Stimulated activated CD4-positive, alpha-beta T cell treated with anti-CD3 and anti-CD28 coated beads, Interleukin-4, amount 100 ng/mL, for 1 hour (primary cell): Measurements from ENCODE around the gene DBH.

Experiments
- DNase-seq: peaks from one replicate; pipeline ENCODE4 v3.0.0-alpha.2; 2020

The DBH gene

GRCh38 chr9:133635533-133636531 is at the start of gene DBH:
Gene DBH (plus strand): TSS chr9:133636363. CDS start chr9:133636372, 9 bp downstream.
- DNase-seq: no peak

GRCh38 chr9:133587051-133587450 is 49.1 kb upstream of the DBH start:
- DNase-seq: no peak

DNA sequence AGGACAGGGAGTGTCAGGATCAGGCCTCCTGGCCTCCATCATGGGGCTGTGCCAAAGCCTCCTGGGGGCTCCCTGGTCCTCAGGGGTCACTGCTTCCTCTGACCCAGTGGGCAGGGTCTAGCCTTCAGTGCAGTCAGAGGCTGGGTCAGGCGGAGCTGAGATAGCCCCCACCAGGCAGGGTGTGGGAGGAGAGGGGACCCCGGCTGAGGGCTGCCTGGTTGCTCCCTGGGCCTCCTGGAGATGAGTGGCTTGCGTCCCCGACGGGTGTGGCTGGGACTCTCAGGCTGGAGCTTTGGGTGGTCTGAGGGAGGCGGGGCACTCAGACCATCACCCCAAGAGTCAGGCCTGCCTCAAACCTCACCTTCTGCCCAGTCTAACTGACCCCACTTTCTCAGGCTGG is 48.7 kb upstream of the DBH start:
- DNase-seq: no peak

GRCh38 chr9:133589454-133590227 is 46.5 kb upstream of the DBH start:
- peak; percentile 48 for DNase-seq

GRCh38 chr9:133590231-133590855 is 45.8 kb upstream of the DBH start:
- DNase-seq: no peak

- DNase-seq: no peak
Measured at GRCh38 chr9:133591116-133591910, 44.9 kb upstream of the DBH start.

DNA sequence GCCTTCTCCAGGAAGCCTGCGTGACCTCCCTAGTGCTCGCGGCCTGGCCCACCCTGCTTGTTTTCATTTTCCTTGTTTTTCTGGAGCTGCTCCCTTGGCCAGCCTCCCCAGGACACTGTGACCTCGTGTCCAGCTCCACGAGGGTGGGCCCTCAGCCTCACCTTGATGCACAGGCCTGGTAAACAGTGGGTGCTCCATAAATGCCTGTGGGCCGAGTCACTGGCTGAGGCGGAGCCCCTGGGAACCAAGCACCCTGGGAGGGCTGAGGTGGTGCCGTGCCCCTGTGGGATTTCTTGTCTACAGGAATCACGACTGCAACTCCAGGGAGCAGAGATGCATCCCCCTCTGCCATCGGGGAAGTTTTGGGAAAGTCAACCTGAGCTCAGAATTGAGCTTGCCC is 44.2 kb upstream of the DBH start:
- no peak for DNase-seq

DNA sequence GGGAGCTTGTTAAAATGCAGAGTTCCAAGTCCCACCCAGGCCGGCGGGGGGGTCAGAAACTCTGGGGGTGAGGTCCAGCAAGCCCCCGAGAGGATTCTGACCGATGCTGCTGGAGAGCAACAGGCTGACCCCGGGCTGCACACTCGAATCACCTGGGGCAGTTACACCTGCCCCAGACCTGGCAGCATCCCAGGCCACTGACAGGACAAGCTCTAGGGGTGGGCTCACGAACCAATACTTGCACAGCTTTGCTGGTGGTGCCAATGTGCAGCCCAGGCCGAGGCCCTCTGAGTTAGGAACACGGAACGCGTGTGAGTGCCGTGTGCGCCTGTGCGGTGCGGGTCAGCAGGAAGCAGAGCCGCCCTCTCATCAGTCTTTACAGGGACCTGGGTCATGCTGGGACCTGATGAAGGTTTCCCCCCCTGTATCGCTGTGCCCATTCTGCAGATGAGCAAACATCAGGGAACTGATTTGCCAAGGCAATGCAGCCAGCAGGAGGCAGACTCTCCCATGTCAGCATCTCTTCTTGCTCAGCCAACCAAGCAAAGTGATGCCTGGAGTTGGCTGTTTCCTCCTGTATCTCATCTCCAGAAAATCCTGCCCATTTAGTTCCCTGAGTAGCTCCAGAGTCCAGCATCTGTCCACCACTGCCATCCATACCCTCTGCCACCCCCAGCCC is 43.3 kb upstream of the DBH start:
- DNase-seq: no peak

DNA sequence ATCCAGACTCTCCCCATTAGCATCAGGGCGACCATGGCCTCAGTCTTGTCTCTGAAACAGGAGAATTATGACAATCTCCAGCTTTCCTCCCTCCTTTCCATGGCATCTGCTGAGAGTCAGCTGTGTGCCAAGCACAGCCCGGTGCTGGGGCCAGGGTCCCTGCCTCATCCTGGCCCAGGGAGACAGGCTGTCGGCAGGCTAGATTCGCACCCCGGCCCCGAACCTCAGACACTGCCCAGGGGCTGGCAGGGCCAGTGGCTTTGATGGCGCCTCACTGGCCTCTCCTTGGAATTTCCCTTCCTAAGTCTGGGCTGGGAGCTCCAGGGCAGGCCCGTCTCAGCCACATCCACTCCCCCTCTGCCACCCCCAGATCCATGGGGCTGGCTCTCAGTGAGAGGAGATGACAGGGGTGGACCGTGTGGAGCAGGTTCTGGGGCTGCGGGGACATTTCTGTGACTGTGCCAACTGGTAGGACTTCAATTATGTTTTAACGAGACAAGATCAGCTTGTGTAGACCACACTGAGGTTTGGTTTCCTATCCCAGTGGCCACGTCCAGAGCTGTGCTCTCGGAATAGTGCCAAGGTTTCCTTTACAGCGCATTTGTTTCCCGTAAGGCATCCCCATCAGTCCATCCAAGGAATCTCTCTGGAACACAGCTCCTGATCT is 42.4 kb upstream of the DBH start:
- DNase-seq: no peak

GRCh38 chr9:133594310-133594709 is 41.9 kb upstream of the DBH start:
- DNase-seq: no peak

- DNase-seq: no peak
Measured at GRCh38 chr9:133595910-133596309, 40.3 kb upstream of the DBH start.

DNA sequence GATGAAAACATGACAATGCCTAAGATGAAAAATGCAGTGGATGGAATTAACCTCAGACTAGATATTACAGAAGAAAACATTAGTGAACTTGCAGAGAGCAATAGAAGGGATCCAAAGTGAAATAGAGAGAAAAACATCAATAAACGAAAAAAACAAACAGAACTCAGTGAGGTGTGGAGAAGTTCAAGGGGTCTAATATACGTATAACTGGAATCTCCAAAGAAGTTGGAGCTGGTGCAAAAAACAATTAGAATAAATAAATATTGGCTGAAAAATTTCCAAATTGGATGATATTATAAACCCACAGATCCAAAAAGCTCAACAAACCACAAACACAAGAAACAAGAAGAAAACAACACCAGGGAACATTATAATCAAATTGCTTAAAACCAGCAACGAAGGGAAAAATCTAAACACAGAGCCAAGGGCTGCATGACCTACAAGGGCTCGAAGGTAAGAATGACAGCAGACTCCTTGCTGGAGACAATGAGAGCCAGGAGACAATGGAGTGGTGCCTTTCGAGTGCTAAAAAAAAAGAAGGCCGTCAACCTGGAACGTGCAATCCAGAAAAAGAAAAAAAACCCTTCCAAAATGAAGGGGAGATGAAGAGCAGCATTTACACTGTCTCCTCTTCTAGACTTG is 38.7 kb upstream of the DBH start:
- DNase-seq: no peak

DNA sequence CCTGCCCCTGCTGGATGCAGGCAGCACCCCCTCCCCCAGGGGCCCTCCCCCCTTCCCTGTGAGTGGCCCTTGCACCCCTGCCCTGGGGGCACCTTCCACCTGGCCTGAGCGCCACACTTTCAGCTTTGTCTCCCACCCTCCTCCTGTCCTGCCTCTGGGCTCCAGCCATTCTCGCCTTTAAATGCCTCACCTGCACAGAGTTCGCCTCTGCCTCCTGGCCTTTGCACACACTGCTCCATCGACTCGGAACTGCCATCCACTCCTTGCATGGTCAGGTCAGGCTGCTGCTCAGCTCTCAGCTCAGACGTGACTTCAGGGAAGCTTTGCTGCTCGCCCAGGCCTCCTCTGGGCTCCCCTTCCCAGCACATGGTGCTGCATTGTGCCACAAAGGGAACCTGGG is 37.2 kb upstream of the DBH start:
- DNase-seq: no peak

DNA sequence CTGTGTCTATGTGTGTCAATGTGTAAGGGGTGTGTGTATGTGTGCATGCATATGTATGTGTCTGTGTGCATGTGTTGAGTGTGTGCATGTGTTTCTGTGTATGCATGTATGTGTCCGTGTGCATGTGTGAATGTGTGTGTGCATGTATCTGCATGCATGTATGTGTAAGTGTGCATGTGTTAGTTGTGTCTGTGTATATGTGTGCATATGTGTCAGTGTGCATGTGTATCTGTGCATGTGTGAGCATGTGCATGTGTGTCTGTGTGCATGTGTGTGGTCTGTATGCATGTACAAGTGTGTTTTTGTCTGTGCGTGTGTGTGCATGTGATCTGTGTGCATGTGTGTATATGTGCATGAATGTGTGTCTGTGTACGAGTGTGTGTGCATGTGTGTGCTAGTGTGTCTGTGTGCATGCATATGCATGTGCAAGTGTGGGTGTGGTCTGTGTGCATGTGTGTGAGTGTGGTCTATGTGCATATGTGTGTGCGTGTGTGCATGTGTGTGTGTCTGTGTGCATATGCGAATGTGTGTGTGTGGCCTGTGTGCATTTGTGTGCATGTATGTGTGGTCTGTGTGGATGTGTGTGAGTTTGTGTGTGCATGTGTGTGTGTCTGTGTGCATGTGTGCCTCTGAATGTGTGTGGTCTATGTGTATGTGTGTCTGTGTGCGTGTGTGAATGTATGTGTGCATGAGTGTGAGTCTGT is 36.5 kb upstream of the DBH start:
- DNase-seq: no peak

- no peak for DNase-seq
Measured at GRCh38 chr9:133600739-133601138, 35.4 kb upstream of the DBH start.

DNA sequence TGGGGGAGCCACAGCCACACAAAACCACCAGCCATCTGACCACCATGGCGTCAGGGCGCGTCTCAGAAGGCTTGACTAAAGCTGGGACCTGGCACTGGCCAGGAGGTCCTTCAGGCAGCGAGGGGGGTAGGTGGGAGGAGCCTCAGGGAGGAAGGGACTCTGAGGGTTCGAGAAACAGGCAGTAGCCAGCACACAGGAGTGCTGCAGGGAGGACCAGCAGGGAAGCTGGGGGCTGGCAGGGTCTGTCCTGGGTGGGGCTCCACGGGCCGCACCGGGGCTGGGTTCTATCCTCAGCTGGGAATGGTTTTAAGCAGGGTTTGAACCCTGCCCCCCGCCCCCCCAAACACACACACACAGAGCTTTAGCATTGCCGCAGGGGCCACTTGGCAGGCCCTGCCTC is 34.4 kb upstream of the DBH start:
- no peak for DNase-seq

DNA sequence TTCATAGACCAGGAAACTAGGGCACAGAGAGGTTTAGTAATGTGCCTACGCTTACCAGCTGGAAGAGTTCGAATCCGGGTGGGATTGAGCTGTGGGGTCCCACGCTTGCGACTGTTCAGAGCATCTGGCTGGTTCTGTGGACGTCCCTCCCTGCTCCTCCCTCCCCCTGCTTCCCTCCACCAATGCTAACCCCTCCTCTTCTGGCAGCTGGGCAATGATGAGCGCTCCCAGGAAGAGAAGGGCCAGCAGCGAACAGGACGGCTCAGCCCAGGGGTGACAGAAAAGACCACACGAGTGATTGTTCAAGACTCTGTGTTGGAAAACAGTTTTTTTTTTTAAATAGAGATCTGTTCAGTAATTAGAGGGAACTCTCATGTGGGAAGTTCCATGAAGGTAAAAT is 33.9 kb upstream of the DBH start:
- no peak for DNase-seq

- DNase-seq: no peak
Measured at GRCh38 chr9:133603135-133603927, 32.8 kb upstream of the DBH start.

DNA sequence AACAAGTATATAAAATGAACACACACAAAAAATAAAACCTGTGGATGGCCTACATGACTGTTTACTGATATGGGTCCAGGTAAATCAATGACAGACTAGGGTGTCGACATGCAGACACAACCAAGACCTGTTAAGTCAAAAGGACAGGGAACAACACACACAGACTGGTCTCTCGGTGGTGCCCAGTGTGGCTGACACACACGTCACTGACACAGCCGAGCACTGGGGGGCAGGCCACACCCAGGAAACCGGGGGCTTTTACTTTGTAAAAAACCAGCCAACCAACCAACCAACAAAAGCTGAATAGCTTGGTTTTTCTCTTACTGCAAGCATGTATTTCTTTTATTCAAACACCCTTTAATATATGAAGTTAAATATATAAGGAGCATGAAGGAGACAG is 31.9 kb upstream of the DBH start:
- peak; percentile 28 for DNase-seq
